HCT116 (cell line): ENCODE data around the gene TEAD3. TPM values are rescaled to one million over a fixed set of nuclear protein-coding genes. Genes with fewer than 3 reads are reported as not detected.

ENCODE experiments used
- ATAC-seq: fragments of 200-7000 bp; cut with Tn5 transposase; 2 replicates; pipeline ENCODE4 v1.9.1; 2020; ENCODE audit warnings: mild to moderate bottlenecking, moderate library complexity
- BruUV-seq: library from RNA; stranded (reverse); fragments of 400-500 nt; replicated peaks from 2 replicates; lab custom pipeline; 2021; lab: Mats Ljungman, UMichigan
- CTCF ChIA-PET: fragments of 300-600 bp; sonication (Branson Sonifier 250); formaldehyde crosslinking; loops from one replicate; lab custom pipeline; 2021; ENCODE audit warnings: antibody characterized with exemption; lab: Charles Lee
- POLR2A ChIA-PET: fragments of 300-600, 350-600 bp; sonication (Branson Sonifier 250); formaldehyde crosslinking; loops from one replicate; lab custom pipeline; 2021; ENCODE audit warnings: antibody characterized with exemption; lab: Charles Lee
- RAD21 ChIA-PET, 2 experiments: fragments of 300-600 bp; sonication (Branson Sonifier 250); formaldehyde crosslinking; loops; one replicate each; lab custom pipeline; 2023; ENCODE audit warnings: low total read pairs in 2 of 2; ENCODE audit not compliant: uncharacterized antibody in 2 of 2, unreplicated experiment in 2 of 2, low non-redundant PET in 1 of 2; lab: Charles Lee
- DNase-seq: peaks from one replicate; pipeline ENCODE4 v3.0.0-alpha.2; 2010; ENCODE audit warnings: low read depth, low spot score
- H2AFZ ChIP-seq: fragments of 200-600 bp; shearing (Covaris generic), sonication (generic); 2 replicates; pipeline ENCODE4 v1.6.1; 2017; ENCODE audit warnings: low read depth, mixed run types, mixed read lengths, antibody characterized with exemption, low read length; ENCODE audit not compliant: poor library complexity, severe bottlenecking
- H3K27ac ChIP-seq: 2 replicates; pipeline ENCODE4 v1.5.1; 2012; ENCODE audit warnings: low read depth, low read length
- H3K27me3 ChIP-seq: fragments of 200-600 bp; sonication (generic); 2 replicates; pipeline ENCODE4 v1.6.1; 2016; ENCODE audit warnings: mixed run types, low read length, mixed read lengths; ENCODE audit not compliant: insufficient read depth
- H3K36me3 ChIP-seq, 2 experiments: fragments of 200-500 bp in 1 of 2; fragments of 200-600 bp in 1 of 2; sonication (Bioruptor generic) in 1 of 2; sonication (generic) in 1 of 2; 2 replicates each; pipeline versions ENCODE4 v1.5.1 to v1.6.1; 2014 to 2016; ENCODE audit warnings: low read length in 2 of 2, inconsistent platforms in 1 of 2, mixed read lengths in 1 of 2, mixed run types in 1 of 2; ENCODE audit not compliant: insufficient read depth in 2 of 2, control insufficient read depth in 1 of 2
- H3K4me1 ChIP-seq, 2 experiments: fragments of 200-600 bp in 1 of 2; sonication (generic) in 1 of 2; 2 replicates each; pipeline versions ENCODE4 v1.5.1 to v1.6.1; 2012 to 2017; ENCODE audit warnings: low read length in 2 of 2, inconsistent platforms in 1 of 2, mild to moderate bottlenecking in 1 of 2, mixed read lengths in 1 of 2, mixed run types in 1 of 2, moderate library complexity in 1 of 2; ENCODE audit not compliant: insufficient read depth in 2 of 2, control insufficient read depth in 1 of 2
- H3K4me2 ChIP-seq: fragments of 200-600 bp; sonication (generic); 2 replicates; pipeline ENCODE4 v1.6.1; 2017; ENCODE audit warnings: mixed run types, low read length, mixed read lengths
- H3K4me3 ChIP-seq, 2 experiments: fragments of 200-600 bp in 1 of 2; sonication (generic) in 1 of 2; replicated peaks in 1 of 2; 2 replicates each; pipeline ENCODE4 v1.5.1; 2011 to 2016; ENCODE audit warnings: low read length in 2 of 2, control low read depth in 1 of 2, low read depth in 1 of 2, mild to moderate bottlenecking in 1 of 2, mixed read lengths in 1 of 2, mixed run types in 1 of 2
- H3K79me2 ChIP-seq: fragments of 200-600 bp; sonication (generic); 2 replicates; pipeline ENCODE4 v1.6.1; 2017; ENCODE audit warnings: mild to moderate bottlenecking, mixed run types, low read length, moderate library complexity, mixed read lengths; ENCODE audit not compliant: insufficient read depth
- H3K9ac ChIP-seq: fragments of 200-600 bp; sonication (generic); 2 replicates; pipeline ENCODE4 v1.6.1; 2016; ENCODE audit warnings: low read length, mixed read lengths
- H3K9me2 ChIP-seq: fragments of 200-600 bp; sonication (generic), shearing (Covaris generic); 2 replicates; pipeline ENCODE4 v1.6.1; 2017; ENCODE audit warnings: mixed run types, mild to moderate bottlenecking, moderate library complexity; ENCODE audit not compliant: insufficient read depth
- H3K9me3 ChIP-seq, 2 experiments: fragments of 200-500 bp in 1 of 2; fragments of 200-600 bp in 1 of 2; sonication (Bioruptor generic) in 1 of 2; sonication (generic) in 1 of 2; 2 replicates each; pipeline ENCODE4 v1.6.1; 2014 to 2017; ENCODE audit warnings: low read length in 2 of 2, mixed read lengths in 2 of 2, inconsistent platforms in 1 of 2, low read depth in 1 of 2, mild to moderate bottlenecking in 1 of 2, mixed run types in 1 of 2, moderate library complexity in 1 of 2; ENCODE audit not compliant: control insufficient read depth in 1 of 2, insufficient read depth in 1 of 2
- H4K20me1 ChIP-seq: fragments of 200-600 bp; sonication (generic), shearing (Covaris generic); 2 replicates; pipeline ENCODE4 v1.6.1; 2017; ENCODE audit warnings: mixed run types, mild to moderate bottlenecking, moderate library complexity; ENCODE audit not compliant: insufficient read depth
- ATF3 ChIP-seq: IDR thresholded peaks from 2 replicates; pipeline ENCODE4 v1.6.1; 2012
- CBX3 ChIP-seq: IDR thresholded peaks from 2 replicates; pipeline ENCODE4 v1.6.1; 2012; ENCODE audit warnings: low read depth
- CTCF ChIP-seq, 3 experiments: fragments of 200-600 bp in 1 of 3; sonication (generic) in 1 of 3; IDR thresholded peaks in 2 of 3; conservative IDR thresholded peaks in 1 of 3; 2 replicates each; pipeline ENCODE4 v1.5.1; 2012 to 2017; ENCODE audit warnings: low read depth in 2 of 3, low read length in 2 of 3, antibody characterized with exemption in 1 of 3, borderline replicate concordance in 1 of 3, control low read depth in 1 of 3, mild to moderate bottlenecking in 1 of 3, mixed read lengths in 1 of 3, mixed run types in 1 of 3, moderate library complexity in 1 of 3; ENCODE audit not compliant: insufficient read depth in 1 of 3
- EGR1 ChIP-seq: IDR thresholded peaks from 2 replicates; pipeline ENCODE4 v1.6.1; 2012; ENCODE audit warnings: low read depth
- EZH2 ChIP-seq: fragments of 200-600 bp; sonication (generic); IDR thresholded peaks from 2 replicates; pipeline ENCODE4 v1.6.1; 2017; ENCODE audit warnings: antibody characterized with exemption, mixed run types
- JUND ChIP-seq: IDR thresholded peaks from 2 replicates; pipeline ENCODE4 v1.6.1; 2012
- MAX ChIP-seq: IDR thresholded peaks from 2 replicates; pipeline ENCODE4 v1.6.1; 2012
- POLR2AphosphoS5 ChIP-seq: IDR thresholded peaks from 2 replicates; pipeline ENCODE4 v1.6.1; 2011; ENCODE audit warnings: mild to moderate bottlenecking, low read depth, low read length, moderate library complexity
- RAD21 ChIP-seq: IDR thresholded peaks from 2 replicates; pipeline ENCODE4 v1.6.1; 2012; ENCODE audit warnings: low read depth, mild to moderate bottlenecking
- TCF7L2 ChIP-seq: IDR thresholded peaks from 2 replicates; pipeline ENCODE4 v1.7.0; 2011; ENCODE audit warnings: borderline replicate concordance, inconsistent platforms; ENCODE audit not compliant: insufficient read depth, insufficient read length; ENCODE audit errors: extremely low read depth
- ZFX ChIP-seq: fragments of 450-650 bp; IDR thresholded peaks from 2 replicates; pipeline ENCODE4 v1.6.1; 2017
- intact Hi-C: fragments of 100-400 bp; cut with micrococcal nuclease; formaldehyde crosslinking; loops from 2 replicates; pipeline ENCODE4 v1.10.0; 2022
- total RNA-seq: library from RNA; stranded (reverse); gene quantifications from one replicate; pipeline ENCODE4 v1.2.1, GENCODE V29; 2021; ENCODE audit not compliant: unreplicated experiment

The TEAD3 gene
- total RNA-seq, 1 experiment from 2014 or later, result 21.8 TPM

- Histone ChIP-seq H3K27ac (peak overlapping the region; percentile 82), H3K27me3 (no peaks in the 10 kb centered on the region), H3K9ac (peak overlapping the region; percentile 99), H3K4me3 (peak overlapping the region; percentile 0; a peak in 2 of 4 replicates), H3K9me2 (no peaks in the 10 kb centered on the region), H3K4me2 (peak overlapping the region; percentile 88), H3K36me3 (peaks cover 17 to 40% of the 10 kb centered on the region in 2 experiments; a peak in 3 of 4 replicates), H2AFZ (no peak overlapping the region), H4K20me1 (peaks cover 36% of the 10 kb centered on the region; the same call in 1 of the 2 replicates), H3K79me2 (peaks cover 42% of the 10 kb centered on the region), H3K9me3 (no peaks in the 10 kb centered on the region), H3K4me1 (peaks cover 13 to 32% of the 10 kb centered on the region in 2 experiments; a peak in 3 of 4 replicates)
- CTCF ChIA-PET, result interaction anchor here (0.6 to 1.5 kb wide), 2 partner anchors 129 to 266 kb away, joined by 3 read pairs; no protein-coding TSS in a partner anchor
- ATAC-seq (no peak), DNase-seq (no peak)
- intact Hi-C loops, result no loop called here
- RAD21 ChIA-PET, result no interaction called here
- POLR2A ChIA-PET, result interaction anchor here (0.7 to 4.1 kb wide), 7 partner anchors 10 to 173 kb away, joined by 3 to 48 read pairs (median 4); partner anchors contain the start of genes DEF6 and TEAD3
- BruUV-seq, result no TSS peak
- TF ChIP-seq POLR2AphosphoS5, result peak; percentile 36; the same call in 1 of the 2 replicates
- no peak for TF ChIP-seq ZFX
Measured at GRCh38 chr6:35470663-35471120, 26.2 kb downstream of the TEAD3 start.

- BruUV-seq, result TSS peak; percentile 61
- no peaks in the 10 kb centered on the region for H3K9me3 ChIP-seq
- peak overlapping the region; percentile 98 to 99 for H3K4me3 ChIP-seq
- ChIA-PET POLR2A (interaction anchor here (1.0 to 4.1 kb wide), 5 partner anchors 11 to 173 kb away, joined by 3 to 48 read pairs (median 13); partner anchors contain the start of genes DEF6 and TEAD3), CTCF (interaction anchor here (0.6 kb wide), 1 partner anchor 128 kb away, joined by 3 read pairs; no protein-coding TSS in a partner anchor), RAD21 (no interaction called here)
- H3K36me3 ChIP-seq, result peaks cover 17 to 40% of the 10 kb centered on the region in 2 experiments; a peak in 3 of 4 replicates
- DNase-seq, result no peak
- ATAC-seq, result no peak
- H4K20me1 ChIP-seq, result peaks cover 36% of the 10 kb centered on the region; the same call in 1 of the 2 replicates
- H3K9me2 ChIP-seq, result no peaks in the 10 kb centered on the region
- peaks cover 42% of the 10 kb centered on the region for H3K79me2 ChIP-seq
- peak overlapping the region; percentile 99 for H3K9ac ChIP-seq
- TF ChIP-seq EGR1 (no peak), TCF7L2 (no peak), RAD21 (no peak), CTCF (IDR thresholded peaks at IDR 0.05 in 2 of 3, conservative IDR thresholded peaks at IDR 0.05 in 1 of 3; ENCODE audit: borderline replicate concordance in 1 of 3, insufficient read depth in 1 of 3, low read depth in 2 of 3, low read length in 2 of 3) (no peak), ATF3 (no peak), EZH2 (no peak), JUND (no peak), ZFX (no peak), MAX (no peak), CBX3 (no peak)
- peak overlapping the region; percentile 88 for H3K4me2 ChIP-seq
- intact Hi-C loops, result no loop called here
- H2AFZ ChIP-seq, result no peak overlapping the region
- H3K4me1 ChIP-seq, result peaks cover 13 to 32% of the 10 kb centered on the region in 2 experiments; a peak in 3 of 4 replicates
- H3K27me3 ChIP-seq, result no peaks in the 10 kb centered on the region
- peak overlapping the region; percentile 82 for H3K27ac ChIP-seq
Measured at GRCh38 chr6:35469751-35470662, 26.9 kb downstream of the TEAD3 start.
